ENCODE results near the gene FAM193B.

DNA sequence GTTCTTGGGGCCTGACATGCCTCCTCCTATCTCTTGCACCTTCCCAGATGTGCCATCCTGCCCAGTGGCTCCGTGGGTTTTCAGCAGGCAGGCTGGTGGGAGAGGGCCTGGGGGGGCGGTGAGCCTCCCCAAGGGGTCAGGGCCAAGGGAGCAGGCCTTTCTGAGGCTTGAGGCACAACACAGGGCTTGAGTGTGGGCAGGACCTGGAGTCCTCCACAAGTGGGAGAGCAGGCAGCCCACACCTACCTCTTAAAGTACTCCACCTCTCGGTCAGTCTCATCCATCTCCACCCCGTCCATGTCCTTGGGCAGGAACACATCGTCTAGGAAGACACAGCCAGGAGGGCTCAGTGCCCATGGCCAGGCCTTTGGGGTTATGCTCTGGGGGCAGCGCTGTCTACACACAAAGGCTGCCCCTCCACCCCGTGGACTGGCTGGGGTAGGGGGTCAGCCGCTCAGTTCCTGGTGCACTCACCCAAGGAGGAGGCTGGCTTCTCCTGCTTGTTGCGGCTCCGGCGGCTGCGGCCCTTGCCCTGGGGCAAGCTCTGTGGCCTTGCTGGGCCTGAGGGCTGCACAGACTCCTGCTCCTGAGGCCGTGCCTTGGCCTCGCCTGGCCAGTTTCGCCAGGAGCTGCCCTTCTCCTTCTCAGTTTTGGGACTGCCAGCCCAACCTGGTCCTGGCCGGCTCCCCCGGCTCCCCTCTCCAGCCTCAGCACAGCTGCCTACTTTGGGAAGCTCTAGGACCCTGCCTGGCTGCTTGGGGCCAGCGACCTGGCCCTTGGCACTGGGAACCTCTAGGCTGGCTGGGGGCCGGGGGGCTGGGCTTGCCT is 30.4 kb downstream of the FAM193B start:
- TF ChIP-seq TCF4 (CRISPR knock-in tag; IDR thresholded peaks at IDR 0.05; ENCODE audit: borderline replicate concordance) (no peak), ARNTL (CRISPR knock-in tag; IDR thresholded peaks at IDR 0.05; ENCODE audit: borderline replicate concordance, low read depth) (no peak), ZNF70 (CRISPR knock-in tag; IDR thresholded peaks at IDR 0.05) (no peak)
- TF ChIP-seq, protein P1, sequence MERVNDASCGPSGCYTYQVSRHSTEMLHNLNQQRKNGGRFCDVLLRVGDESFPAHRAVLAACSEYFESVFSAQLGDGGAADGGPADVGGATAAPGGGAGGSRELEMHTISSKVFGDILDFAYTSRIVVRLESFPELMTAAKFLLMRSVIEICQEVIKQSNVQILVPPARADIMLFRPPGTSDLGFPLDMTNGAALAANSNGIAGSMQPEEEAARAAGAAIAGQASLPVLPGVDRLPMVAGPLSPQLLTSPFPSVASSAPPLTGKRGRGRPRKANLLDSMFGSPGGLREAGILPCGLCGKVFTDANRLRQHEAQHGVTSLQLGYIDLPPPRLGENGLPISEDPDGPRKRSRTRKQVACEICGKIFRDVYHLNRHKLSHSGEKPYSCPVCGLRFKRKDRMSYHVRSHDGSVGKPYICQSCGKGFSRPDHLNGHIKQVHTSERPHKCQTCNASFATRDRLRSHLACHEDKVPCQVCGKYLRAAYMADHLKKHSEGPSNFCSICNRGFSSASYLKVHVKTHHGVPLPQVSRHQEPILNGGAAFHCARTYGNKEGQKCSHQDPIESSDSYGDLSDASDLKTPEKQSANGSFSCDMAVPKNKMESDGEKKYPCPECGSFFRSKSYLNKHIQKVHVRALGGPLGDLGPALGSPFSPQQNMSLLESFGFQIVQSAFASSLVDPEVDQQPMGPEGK (CRISPR knock-in tag; IDR thresholded peaks at IDR 0.05; ENCODE audit: borderline replicate concordance) = no peak
- TF ChIP-seq, protein P2, sequence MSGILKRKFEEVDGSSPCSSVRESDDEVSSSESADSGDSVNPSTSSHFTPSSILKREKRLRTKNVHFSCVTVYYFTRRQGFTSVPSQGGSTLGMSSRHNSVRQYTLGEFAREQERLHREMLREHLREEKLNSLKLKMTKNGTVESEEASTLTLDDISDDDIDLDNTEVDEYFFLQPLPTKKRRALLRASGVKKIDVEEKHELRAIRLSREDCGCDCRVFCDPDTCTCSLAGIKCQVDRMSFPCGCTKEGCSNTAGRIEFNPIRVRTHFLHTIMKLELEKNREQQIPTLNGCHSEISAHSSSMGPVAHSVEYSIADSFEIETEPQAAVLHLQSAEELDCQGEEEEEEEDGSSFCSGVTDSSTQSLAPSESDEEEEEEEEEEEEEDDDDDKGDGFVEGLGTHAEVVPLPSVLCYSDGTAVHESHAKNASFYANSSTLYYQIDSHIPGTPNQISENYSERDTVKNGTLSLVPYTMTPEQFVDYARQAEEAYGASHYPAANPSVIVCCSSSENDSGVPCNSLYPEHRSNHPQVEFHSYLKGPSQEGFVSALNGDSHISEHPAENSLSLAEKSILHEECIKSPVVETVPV (CRISPR knock-in tag; IDR thresholded peaks at IDR 0.05) = no peak
- TF ChIP-seq, protein P3, sequence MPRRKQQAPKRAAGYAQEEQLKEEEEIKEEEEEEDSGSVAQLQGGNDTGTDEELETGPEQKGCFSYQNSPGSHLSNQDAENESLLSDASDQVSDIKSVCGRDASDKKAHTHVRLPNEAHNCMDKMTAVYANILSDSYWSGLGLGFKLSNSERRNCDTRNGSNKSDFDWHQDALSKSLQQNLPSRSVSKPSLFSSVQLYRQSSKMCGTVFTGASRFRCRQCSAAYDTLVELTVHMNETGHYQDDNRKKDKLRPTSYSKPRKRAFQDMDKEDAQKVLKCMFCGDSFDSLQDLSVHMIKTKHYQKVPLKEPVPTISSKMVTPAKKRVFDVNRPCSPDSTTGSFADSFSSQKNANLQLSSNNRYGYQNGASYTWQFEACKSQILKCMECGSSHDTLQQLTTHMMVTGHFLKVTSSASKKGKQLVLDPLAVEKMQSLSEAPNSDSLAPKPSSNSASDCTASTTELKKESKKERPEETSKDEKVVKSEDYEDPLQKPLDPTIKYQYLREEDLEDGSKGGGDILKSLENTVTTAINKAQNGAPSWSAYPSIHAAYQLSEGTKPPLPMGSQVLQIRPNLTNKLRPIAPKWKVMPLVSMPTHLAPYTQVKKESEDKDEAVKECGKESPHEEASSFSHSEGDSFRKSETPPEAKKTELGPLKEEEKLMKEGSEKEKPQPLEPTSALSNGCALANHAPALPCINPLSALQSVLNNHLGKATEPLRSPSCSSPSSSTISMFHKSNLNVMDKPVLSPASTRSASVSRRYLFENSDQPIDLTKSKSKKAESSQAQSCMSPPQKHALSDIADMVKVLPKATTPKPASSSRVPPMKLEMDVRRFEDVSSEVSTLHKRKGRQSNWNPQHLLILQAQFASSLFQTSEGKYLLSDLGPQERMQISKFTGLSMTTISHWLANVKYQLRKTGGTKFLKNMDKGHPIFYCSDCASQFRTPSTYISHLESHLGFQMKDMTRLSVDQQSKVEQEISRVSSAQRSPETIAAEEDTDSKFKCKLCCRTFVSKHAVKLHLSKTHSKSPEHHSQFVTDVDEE (CRISPR knock-in tag; IDR thresholded peaks at IDR 0.05) = no peak
